ENCODE data around the gene GJD2.

GJD2 gene

DNA sequence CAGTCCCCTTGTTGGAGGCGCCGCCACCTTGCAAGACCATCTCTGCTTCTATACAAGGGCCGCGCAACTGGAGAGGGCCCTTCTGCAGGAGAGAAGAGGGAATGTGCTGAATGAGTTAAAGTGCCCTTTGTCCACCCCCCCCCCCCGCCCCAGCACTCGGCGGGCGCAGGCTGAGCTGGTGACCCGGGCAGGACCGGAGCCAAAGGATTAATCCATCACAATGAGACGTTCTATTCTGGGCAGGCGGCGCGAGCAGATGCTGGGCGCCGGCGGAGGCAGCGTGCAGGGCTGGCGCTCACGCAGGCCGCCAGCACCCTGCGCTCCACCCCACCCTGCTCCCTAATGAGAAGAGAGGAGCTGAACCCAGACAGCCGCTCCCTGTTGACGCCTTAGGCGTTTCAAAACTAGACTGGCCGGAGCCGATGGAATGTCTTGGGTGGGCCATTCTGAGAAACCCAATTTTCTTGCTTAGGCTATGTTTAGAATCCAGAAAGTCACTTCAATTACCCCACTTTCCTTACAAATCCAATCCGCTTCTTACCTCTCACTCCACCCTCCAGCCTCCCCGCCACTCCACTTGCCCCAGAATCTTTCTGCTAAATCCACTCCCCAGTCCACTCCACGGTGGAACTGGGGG lies 32.9 kb downstream of the GJD2 start:
- TF ChIP-seq, protein P1, sequence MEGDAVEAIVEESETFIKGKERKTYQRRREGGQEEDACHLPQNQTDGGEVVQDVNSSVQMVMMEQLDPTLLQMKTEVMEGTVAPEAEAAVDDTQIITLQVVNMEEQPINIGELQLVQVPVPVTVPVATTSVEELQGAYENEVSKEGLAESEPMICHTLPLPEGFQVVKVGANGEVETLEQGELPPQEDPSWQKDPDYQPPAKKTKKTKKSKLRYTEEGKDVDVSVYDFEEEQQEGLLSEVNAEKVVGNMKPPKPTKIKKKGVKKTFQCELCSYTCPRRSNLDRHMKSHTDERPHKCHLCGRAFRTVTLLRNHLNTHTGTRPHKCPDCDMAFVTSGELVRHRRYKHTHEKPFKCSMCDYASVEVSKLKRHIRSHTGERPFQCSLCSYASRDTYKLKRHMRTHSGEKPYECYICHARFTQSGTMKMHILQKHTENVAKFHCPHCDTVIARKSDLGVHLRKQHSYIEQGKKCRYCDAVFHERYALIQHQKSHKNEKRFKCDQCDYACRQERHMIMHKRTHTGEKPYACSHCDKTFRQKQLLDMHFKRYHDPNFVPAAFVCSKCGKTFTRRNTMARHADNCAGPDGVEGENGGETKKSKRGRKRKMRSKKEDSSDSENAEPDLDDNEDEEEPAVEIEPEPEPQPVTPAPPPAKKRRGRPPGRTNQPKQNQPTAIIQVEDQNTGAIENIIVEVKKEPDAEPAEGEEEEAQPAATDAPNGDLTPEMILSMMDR (IDR thresholded peaks at IDR 0.05) = no peak
- H3K36me3 Mint-ChIP-seq (ENCODE audit: low read depth) = no peaks in the 10 kb centered on the region
- H3K9me3 Mint-ChIP-seq = no peaks in the 10 kb centered on the region
- H3K4me1 Mint-ChIP-seq = peaks cover 38% of the 10 kb centered on the region
- peak overlapping the region; percentile 79 for H3K4me3 Mint-ChIP-seq
- peak; percentile 64 for DNase-seq
- H3K27ac Mint-ChIP-seq = no peak overlapping the region
- peaks cover 23% of the 10 kb centered on the region for H3K27me3 Mint-ChIP-seq (ENCODE audit: low read depth, poor library complexity)

DNA sequence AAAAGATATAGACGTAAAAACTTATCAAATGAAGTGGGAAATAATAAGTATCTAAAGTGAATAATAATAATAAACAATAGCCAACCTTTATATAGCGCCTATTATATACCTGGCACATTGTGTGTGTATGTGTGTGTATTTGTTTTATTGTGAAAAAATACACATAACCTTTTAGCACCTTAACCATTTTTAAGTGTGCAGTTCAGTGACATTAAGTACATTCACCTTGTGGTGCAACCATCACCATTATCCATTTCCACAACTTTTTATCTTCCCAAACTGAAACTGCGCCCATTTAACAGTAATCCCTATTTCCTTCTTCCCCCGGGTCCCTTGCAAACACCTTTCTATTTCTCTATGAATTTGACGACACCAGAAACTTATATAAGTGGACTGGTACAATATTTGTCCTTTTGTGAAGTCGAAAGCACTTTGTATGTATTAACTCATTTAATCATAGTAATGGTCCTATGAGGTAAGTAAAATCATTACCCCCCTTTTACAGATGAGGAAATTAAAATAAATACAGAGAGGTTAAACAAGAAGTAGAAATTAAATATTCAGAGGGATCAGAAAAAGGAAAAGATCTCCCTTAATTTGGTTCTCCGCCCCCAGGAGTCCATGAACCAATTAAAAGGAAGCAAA lies 33.5 kb downstream of the GJD2 start:
- no peak overlapping the region for H3K27ac Mint-ChIP-seq
- H3K4me1 Mint-ChIP-seq = peaks cover 38% of the 10 kb centered on the region
- H3K4me3 Mint-ChIP-seq = peak overlapping the region; percentile 79
- no peaks in the 10 kb centered on the region for H3K36me3 Mint-ChIP-seq (ENCODE audit: low read depth)
- TF ChIP-seq, protein P1 (IDR thresholded peaks at IDR 0.05) = no peak
- H3K27me3 Mint-ChIP-seq (ENCODE audit: low read depth, poor library complexity) = peaks cover 23% of the 10 kb centered on the region
- DNase-seq = no peak
- no peaks in the 10 kb centered on the region for H3K9me3 Mint-ChIP-seq

DNA sequence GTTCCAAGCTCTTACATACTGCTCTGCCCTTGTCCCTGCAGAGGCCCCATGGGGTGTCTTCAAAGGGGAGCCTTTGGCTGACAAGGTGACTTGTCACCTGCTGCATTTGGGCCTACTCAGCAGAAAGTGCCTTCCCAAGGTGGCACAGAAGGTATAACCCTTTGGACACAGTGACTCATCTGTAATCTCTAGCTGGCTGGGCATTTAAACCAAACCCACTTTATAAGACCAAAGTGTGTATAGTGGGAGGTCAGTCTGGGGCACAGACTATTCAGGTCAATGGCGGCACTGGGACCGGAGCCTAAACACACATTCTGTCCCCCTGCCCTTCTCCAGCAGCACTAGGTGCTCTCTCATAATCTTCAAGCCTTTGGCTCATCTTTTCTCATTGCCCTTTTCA lies 35.1 kb downstream of the GJD2 start:
- Mint-ChIP-seq H3K27ac (no peak overlapping the region), H3K4me1 (peaks cover 38% of the 10 kb centered on the region), H3K9me3 (no peaks in the 10 kb centered on the region), H3K27me3 (ENCODE audit: low read depth, poor library complexity) (peaks cover 25% of the 10 kb centered on the region), H3K36me3 (ENCODE audit: low read depth) (no peaks in the 10 kb centered on the region), H3K4me3 (no peak overlapping the region)
- no peak for DNase-seq
- TF ChIP-seq, protein P1 (IDR thresholded peaks at IDR 0.05) = no peak

DNA sequence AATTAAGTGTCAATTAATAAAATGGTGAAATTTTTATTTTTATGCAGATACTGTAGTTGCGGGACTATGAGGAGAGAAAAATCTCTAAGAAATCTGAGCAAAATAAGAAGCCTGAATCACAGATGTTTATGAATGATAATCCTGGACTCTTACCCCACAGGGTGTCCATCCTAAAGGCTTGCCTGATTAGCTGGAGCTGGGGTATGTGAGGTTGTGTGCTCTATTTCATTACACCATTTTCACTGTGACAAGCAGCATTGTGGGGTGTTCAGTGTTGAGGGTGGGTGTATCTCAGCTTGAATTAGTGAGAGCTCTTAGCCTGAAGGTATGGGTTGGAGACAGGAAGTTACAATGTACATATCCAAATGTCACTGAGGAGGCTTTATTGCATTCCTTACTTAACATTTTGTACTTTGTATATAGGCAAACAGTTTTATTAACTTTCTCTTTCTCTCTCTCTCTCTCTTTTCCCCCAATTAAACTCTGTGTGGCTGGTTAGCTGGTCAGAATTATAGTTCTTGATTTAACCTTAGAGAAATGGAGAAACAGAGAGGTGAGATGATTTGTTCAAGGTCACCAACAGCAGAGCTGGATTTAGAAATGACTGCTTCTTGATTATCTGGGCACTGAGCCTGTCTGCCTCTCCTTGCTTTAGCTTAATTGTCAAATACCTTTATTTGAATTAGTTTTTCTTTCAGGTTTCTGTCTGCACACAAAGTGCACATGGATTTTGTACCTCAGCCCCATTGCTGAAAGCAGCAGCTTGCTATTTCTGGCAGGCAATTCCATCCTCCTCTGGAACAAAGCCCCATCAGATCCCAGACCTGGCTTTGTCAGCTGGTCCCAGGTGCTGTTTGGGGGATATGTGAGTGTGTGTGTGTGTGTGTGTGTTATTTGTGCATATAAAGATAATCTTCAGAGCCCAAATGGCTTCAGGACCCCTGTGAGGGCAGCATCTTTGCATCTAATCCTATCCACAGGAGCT lies 35.8 kb downstream of the GJD2 start:
- no peaks in the 10 kb centered on the region for H3K9me3 Mint-ChIP-seq
- no peak for DNase-seq
- no peak overlapping the region for H3K4me3 Mint-ChIP-seq
- TF ChIP-seq, protein P1 (IDR thresholded peaks at IDR 0.05) = no peak
- H3K4me1 Mint-ChIP-seq = peaks cover 36% of the 10 kb centered on the region
- H3K36me3 Mint-ChIP-seq (ENCODE audit: low read depth) = no peaks in the 10 kb centered on the region
- peaks cover 26% of the 10 kb centered on the region for H3K27me3 Mint-ChIP-seq (ENCODE audit: low read depth, poor library complexity)
- no peak overlapping the region for H3K27ac Mint-ChIP-seq

DNA sequence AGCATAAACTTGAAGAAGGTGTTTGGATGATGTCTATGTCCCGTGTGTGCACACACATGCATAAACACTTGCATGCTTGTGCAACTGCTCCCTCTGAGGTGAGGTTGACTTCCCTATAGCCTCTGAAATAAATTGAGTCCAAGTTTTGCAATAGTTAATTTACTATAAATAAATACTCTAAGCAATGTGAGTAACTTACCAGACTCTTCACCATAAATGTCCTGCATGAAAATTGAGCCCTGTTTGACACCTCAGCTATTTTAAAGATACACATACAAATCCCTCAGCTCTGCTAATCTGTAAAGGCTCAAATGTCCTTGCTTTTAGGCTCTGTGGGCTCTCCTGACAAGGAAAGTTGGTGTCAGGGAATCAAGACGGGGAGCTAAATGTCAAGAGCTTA lies 37.1 kb downstream of the GJD2 start:
- H3K36me3 Mint-ChIP-seq (ENCODE audit: low read depth) = no peaks in the 10 kb centered on the region

More for the DNA sequence above, 37.1 kb downstream of the GJD2 start:
- DNase-seq = no peak
- H3K4me1 Mint-ChIP-seq = peaks cover 26% of the 10 kb centered on the region
- peaks cover 31% of the 10 kb centered on the region for H3K27me3 Mint-ChIP-seq (ENCODE audit: low read depth, poor library complexity)
- no peak overlapping the region for H3K4me3 Mint-ChIP-seq
- H3K27ac Mint-ChIP-seq = no peak overlapping the region
- no peaks in the 10 kb centered on the region for H3K9me3 Mint-ChIP-seq
- TF ChIP-seq, protein P1 (IDR thresholded peaks at IDR 0.05) = no peak

All from nephron progenitor cell (in vitro differentiated cells).